Smooth muscle cell of the brain vasculature (primary cell): ENCODE results near the gene ADGRV1.
"Not testable (repeated sequence)": the region's sequence is repeated elsewhere in the genome, so short reads cannot be mapped to it uniquely, and the experiment has no call there.

Experiments
- DNase-seq: peaks from one replicate; pipeline ENCODE4 v3.0.0-alpha.2; 2012; ENCODE audit warnings: low read depth, low spot score

The ADGRV1 gene

GRCh38 chr5:91061946-91062562, 503.5 kb downstream of the ADGRV1 start:
- DNase-seq, result no peak

DNA sequence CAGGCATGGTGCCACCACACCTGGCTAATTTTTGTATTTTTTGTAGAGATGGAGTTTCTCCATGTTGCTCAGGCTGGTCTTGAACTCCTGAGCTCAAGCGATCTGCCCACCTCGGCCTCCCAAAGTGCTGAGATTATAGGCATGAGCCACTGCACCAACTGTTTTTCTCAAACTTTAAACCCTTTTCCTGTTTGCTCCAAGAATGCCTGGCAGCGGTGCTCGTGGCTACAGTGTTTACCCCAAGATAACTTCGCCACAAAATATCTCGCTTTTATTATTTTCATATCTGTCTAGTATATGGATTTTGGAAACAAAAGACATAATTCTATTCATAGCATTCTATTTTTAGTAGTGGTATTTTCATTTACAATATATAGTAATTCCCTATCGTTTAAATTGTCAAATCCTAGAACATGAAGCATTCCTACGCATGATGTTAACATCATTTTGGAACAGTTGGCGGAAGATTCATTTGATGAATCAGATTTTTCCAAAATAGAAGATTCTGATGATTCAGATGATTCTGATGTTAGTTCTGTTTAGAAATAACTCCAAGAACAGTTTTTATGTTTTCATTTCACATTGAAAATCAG, 504.6 kb downstream of the ADGRV1 start:
- not testable (repeated sequence) for DNase-seq

DNA sequence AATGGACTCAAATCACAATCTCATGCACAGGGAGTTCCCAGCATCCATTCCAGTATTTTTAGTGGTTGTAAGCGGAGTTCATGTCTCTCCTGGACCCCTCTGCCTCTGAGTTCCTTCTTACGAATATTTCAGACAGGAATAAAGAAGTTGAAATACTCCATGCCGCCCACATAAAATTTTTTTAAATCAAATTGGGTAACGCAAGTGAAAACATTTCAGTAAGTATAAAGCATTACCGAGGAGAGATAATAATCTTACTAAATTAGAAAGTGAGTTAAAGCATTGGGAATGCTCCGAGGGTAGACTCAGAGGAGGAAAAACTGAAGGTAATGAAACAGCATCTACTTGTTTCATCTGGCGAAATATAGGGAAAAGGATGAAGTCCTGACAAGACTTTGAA, 506.9 kb downstream of the ADGRV1 start:
- no peak for DNase-seq

DNA sequence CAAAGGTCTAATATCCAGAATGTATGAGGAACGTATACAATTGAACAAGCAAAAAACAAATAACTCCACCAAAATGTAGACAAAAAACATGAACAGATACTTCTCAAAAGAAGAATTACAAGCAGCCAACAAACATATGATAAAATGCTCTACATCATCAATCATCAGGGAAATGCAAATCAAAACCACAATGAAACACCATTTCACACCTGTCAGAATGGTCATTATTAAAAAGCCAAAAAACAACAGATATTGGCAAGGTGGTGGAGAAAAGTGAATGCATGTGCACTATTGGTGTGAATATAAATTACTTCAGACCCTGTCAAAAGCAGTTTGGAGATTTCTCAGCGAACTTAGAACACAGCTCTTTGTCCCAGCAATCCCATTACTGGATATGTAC, 510.8 kb downstream of the ADGRV1 start:
- no peak for DNase-seq

GRCh38 chr5:91070761-91071550, 512.4 kb downstream of the ADGRV1 start:
- DNase-seq, result no peak

DNA sequence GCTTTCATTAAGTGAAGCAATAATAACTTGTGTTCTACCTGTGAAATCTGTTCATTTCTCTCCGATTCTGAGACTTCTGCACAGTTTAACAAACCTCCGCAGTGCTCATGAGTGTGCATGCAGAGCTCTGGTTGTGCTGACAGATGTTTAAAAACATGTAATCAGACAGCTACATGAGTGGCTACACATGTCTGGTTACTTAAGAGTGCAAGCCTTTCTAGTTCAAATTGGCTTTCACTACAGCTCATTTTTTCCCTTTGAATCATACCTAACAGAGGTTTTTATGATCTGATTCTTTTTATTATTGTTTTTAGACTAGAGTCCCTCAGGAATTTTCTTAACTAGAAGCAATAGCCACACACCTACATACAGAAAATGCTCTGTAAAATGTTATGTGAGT, 514.3 kb downstream of the ADGRV1 start:
- no peak for DNase-seq

DNA sequence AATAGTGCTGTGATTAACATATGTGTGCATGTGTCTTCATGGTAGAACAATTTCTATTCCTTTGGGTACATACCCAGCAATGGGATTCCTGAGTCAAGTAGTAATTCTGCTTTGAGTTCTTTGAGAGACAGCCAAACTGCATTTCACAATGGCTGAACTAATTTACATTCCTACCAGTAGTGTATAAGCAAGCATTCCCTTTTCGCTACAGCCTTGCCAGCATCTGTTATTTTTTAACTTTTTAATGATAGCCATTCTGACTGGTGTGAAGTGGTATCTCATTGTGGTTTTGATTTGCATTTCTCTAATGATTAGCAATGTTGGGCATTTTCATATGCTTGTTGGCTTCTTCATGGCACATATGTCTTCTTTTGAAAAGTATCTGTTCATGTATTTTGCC, 516.0 kb downstream of the ADGRV1 start:
- DNase-seq, result no peak

DNA sequence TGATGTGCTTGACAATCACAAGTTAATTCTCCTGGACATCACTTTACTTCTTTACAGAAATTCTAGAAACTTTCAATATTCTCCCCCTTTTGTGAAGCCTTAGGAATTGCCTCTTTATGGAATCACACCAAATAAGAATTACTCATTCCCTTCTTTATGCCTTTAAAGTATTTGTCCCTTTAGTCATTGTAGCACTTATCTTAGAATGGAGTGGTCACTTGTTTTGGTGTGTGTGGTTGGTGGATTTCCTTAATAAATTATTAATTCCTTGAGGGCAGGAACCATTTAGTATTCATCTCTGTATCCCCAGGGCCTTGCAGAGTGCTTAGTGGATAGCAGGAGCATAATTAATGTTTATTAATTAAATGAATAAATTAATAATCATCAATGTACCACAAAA, 517.5 kb downstream of the ADGRV1 start:
- DNase-seq, result no peak

DNA sequence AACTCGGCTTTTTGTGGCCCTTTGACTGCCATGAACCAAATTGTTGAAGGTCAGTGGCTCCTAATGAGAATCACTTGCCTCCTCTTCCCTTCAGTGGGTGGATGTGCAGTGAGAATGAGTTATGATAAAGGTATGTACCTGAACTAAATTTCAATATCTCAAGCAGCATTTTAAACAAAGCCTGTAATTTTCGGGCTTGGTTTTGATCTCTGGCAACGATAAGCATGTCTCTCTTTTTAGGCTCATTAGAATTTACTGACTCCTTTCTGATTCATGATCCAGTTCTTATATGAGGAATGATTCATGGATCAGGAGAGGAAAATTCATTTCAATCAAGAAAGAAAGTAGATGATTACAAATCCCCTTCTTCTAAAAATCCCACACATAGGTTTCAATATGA, 519.0 kb downstream of the ADGRV1 start:
- DNase-seq, result no peak

- DNase-seq, result no peak
Observed at GRCh38 chr5:91079037-91079436, 520.4 kb downstream of the ADGRV1 start.

GRCh38 chr5:91089758-91090157, 531.2 kb downstream of the ADGRV1 start:
- DNase-seq, result no peak

DNA sequence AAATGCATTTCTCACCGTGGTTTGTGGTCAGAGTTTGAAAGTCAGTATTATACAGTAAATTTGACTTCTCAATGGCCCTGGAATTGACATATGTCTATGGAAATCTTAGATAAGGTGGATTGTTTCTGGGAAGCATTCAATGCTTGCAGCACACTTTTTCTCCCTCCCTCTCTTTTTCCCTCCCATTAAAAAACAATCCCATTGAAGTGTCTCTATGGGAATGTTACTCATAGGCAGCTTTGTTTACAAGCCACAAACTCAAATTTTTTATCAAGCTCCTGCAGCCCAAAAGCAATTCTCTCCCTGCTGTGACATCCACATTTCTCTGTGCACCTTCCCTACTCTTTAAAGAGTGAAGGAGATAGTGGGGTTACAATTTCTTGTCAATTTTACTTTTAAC, 532.4 kb downstream of the ADGRV1 start:
- DNase-seq, result no peak

GRCh38 chr5:91091471-91092234, 533.1 kb downstream of the ADGRV1 start:
- no peak for DNase-seq

DNA sequence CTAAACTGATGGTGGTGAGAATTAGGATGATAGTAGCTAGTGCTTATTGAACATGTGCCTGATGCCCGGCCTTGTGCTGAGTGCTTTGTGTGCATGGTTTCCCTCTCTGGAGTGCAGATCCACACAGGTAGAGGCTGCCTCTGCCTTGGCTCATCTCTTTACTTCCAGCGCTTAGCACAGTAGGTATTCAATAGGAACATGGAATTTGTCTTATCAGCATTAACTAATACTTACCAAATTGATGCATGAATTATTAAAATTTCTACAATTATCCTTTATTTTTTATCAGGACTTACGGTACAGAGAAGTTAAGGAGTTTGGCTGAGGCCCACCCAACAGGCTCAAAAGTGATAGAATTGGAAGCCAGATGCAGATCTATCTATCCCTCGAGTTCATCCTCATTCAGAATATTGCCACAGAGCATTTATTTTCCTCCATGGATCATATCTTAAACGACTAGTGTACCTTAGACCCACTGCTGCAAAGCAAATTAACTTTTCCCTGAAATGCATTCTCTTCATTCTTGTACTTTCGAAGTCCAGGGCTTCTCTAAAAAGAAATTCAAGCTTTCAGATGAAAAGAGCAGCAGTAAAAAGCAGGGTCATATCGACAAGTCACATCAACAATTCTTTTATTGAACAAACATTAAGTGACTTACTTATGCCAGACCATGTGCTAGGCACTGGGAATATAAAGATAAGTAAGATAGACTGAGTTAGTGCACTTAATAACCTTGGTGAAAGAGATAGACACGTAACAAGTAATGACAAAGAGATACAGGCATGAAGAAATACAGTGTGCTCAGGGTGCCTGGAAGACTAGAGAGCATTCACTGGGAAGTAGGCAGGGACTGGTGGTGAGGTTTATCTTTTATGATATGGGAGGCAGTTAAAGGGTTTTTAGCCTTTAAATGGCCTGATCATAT, 534.5 kb downstream of the ADGRV1 start:
- DNase-seq, result no peak

DNA sequence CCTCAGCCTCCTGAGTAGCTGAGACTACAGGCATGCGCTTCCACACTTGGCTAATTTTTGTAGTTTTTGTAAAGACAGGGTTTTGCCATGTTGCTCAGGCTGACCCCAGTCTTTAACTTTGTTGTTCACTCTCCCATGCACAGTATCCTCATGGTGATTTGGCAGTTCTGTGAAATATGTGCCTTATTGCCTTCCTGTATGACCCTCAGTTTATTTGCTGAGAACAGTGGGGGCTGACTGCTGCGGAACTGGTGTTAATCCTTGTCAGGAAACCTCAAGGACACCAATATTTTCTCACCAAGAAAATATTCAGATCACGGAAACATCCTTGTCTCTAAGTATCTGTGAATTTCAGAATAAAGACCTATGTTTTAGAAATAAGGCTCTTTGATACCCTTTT, 536.7 kb downstream of the ADGRV1 start:
- DNase-seq, result no peak

DNA sequence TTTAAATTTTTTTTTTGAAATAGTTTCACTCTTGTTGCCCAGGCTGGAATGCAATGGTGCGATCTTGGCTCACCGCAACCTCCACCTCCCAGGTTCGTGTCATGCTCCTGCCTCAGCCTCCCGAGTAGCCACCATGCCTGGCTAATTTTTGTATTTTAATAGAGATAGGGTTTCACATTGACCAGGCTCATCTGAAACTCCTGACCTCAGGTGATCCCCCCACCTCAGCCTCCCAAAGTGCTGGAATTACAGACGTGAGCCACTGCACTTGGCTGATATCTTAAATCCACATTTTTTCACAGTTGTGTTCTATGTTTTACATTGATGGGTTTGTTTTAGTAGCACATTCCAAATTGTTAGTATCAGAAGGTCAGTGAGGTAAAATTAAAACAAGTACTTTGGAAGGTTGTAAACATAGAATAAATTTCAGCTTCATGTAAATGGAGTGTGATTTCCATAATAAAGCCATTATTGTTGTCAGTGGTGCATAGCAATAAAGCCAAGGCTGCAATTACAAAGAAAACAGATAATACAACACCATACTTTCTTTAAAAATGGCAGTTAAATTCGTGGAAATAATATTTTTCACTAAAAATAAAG, 537.3 kb downstream of the ADGRV1 start:
- DNase-seq, result no peak

DNA sequence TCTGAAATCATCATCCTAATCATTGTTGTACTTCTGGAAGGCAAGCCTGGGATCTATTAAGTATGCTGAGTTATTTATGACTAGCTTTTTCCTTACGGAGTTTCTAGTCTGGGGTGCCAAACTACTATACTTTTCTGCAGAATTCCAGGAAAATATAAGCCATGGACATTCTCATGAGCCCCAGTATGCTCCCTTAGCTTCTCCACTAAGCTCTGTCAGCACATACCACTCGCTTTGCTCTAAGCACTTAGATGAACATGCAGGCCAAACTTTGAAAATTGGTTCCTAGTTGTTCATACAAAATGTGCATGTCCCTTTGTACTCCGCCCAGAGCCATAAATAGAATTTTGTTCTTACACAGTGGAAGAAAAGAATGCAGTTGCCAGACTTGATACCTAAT, 539.9 kb downstream of the ADGRV1 start:
- DNase-seq, result no peak

DNA sequence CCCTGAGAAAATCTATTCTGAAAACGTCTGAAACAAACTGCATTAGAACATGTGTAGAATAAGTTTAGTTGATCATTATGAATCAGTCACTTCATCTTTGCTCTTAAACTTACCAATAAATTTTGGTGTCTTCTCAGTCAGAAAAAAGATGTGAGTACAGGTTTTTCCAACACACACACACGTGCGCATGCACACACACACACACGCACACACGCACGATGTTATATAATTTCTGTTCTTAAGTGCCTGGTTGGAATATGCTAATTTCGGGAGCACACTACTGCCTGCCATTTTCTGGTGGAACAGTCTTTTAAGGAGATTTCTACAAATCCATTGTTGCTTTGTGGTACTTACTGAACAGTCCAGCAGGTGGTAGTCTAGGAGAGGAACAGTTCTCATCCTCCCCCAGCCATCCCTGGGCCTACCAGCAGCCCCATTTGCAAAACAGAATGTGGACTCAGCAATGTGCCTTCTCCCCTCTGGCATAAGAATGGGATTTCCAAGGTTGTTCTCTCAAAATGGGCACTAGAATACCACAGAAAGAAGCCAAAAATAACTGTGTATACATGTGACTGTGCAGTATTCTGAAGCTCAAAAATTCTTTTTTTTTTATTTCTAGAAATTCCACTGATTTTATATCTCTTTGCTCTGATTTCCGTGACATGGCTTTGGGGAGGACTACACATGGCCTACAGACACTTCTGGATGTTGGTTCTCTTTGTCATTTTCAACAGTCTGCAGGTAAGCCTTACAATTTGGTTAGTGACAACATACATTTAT, 543.2 kb downstream of the ADGRV1 start:
- peak; percentile 63 for DNase-seq

- no peak for DNase-seq
Observed at GRCh38 chr5:91103353-91104061, 544.9 kb downstream of the ADGRV1 start.
